WTC11 (cell line): ENCODE data around the gene NRIP3.

Experiments used
- ATF2 ChIP-seq: sonication (generic); formaldehyde crosslinking; IDR thresholded peaks from 2 replicates; pipeline ENCODE4 v1.8.1; 2022; ENCODE audit warnings: low read depth, missing genetic modification reagents, borderline replicate concordance
- CBFB ChIP-seq: sonication (generic); formaldehyde crosslinking; IDR thresholded peaks from 2 replicates; pipeline ENCODE4 v1.8.1; 2022; ENCODE audit warnings: mild to moderate bottlenecking, low read depth, missing genetic modification reagents
- CTCF ChIP-seq: fragments of 200-600 bp; IDR thresholded peaks from 2 replicates; pipeline ENCODE4 v1.8.0; 2022; ENCODE audit warnings: antibody characterized with exemption
- ZNF121 ChIP-seq: sonication (generic); formaldehyde crosslinking; IDR thresholded peaks from 2 replicates; pipeline ENCODE4 v1.8.0; 2023; ENCODE audit warnings: missing genetic modification reagents
- TF ChIP-seq, protein P1 (sequence below): sonication (generic); formaldehyde crosslinking; IDR thresholded peaks from 2 replicates; pipeline ENCODE4 v1.8.1; 2023; ENCODE audit warnings: mild to moderate bottlenecking, missing genetic modification reagents
- TF ChIP-seq, protein P2 (sequence below): sonication (generic); formaldehyde crosslinking; IDR thresholded peaks from 2 replicates; pipeline ENCODE4 v1.8.1; 2022; ENCODE audit warnings: mild to moderate bottlenecking, missing genetic modification reagents, moderate library complexity, borderline replicate concordance
- TF ChIP-seq, protein P3 (sequence below): sonication (generic); formaldehyde crosslinking; IDR thresholded peaks from 2 replicates; pipeline ENCODE4 v1.8.1; 2023; ENCODE audit warnings: mild to moderate bottlenecking, missing genetic modification reagents, moderate library complexity

DNA sequence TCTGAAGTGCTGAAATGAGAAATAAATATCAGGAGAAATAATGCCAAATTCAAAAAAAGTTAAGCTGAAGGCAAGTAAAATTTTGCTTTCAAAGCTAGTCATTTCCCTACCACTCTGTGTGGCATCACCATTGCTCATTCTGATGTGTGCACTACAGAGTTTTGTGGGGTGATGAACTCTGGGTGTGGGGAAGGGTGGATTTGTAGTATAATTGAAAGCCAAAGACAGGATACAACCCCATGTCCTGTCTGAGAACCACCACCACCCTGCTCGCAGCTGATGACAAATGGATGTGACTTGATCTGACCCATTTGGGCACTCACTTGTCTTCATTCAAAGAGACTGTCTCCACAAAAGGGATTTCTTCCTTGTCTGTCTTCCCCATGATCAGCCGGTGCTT is 20.2 kb downstream of the NRIP3 start:
- TF ChIP-seq, protein P1, sequence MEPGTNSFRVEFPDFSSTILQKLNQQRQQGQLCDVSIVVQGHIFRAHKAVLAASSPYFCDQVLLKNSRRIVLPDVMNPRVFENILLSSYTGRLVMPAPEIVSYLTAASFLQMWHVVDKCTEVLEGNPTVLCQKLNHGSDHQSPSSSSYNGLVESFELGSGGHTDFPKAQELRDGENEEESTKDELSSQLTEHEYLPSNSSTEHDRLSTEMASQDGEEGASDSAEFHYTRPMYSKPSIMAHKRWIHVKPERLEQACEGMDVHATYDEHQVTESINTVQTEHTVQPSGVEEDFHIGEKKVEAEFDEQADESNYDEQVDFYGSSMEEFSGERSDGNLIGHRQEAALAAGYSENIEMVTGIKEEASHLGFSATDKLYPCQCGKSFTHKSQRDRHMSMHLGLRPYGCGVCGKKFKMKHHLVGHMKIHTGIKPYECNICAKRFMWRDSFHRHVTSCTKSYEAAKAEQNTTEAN (CRISPR knock-in tag) = no peak
- TF ChIP-seq, protein P2, sequence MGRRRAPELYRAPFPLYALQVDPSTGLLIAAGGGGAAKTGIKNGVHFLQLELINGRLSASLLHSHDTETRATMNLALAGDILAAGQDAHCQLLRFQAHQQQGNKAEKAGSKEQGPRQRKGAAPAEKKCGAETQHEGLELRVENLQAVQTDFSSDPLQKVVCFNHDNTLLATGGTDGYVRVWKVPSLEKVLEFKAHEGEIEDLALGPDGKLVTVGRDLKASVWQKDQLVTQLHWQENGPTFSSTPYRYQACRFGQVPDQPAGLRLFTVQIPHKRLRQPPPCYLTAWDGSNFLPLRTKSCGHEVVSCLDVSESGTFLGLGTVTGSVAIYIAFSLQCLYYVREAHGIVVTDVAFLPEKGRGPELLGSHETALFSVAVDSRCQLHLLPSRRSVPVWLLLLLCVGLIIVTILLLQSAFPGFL (CRISPR knock-in tag) = no peak
- no peak for TF ChIP-seq CBFB (CRISPR knock-in tag)
- no peak for TF ChIP-seq CTCF
- no peak for TF ChIP-seq ATF2 (CRISPR knock-in tag)
- TF ChIP-seq ZNF121 (CRISPR knock-in tag) = no peak
- TF ChIP-seq, protein P3, sequence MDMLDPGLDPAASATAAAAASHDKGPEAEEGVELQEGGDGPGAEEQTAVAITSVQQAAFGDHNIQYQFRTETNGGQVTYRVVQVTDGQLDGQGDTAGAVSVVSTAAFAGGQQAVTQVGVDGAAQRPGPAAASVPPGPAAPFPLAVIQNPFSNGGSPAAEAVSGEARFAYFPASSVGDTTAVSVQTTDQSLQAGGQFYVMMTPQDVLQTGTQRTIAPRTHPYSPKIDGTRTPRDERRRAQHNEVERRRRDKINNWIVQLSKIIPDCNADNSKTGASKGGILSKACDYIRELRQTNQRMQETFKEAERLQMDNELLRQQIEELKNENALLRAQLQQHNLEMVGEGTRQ = no peak
